Panc1 (cell line): Measurements from ENCODE around the gene CASTOR1.

ENCODE experiments used
- CTCF ChIP-seq: fragments of 450-650 bp; IDR thresholded peaks from 2 replicates; pipeline ENCODE4 v1.5.1; 2017; ENCODE audit warnings: mild to moderate bottlenecking
- REST ChIP-seq, 2 experiments: IDR thresholded peaks; 2 replicates each; pipeline ENCODE4 v1.6.1; 2011 to 2012; ENCODE audit warnings: low read depth in 2 of 2, control low read depth in 1 of 2, low read length in 1 of 2, mild to moderate bottlenecking in 1 of 2, moderate library complexity in 1 of 2; ENCODE audit not compliant: insufficient read depth in 1 of 2
- SIN3A ChIP-seq: IDR thresholded peaks from 2 replicates; pipeline ENCODE4 v1.6.1; 2012; ENCODE audit warnings: low read depth, mild to moderate bottlenecking, low read length, moderate library complexity, borderline replicate concordance; ENCODE audit not compliant: insufficient read depth
- TCF7L2 ChIP-seq: IDR thresholded peaks from 2 replicates; pipeline ENCODE4 v1.6.1; 2011; ENCODE audit warnings: mild to moderate bottlenecking, low read depth, low read length, inconsistent platforms

GRCh38 chr22:30307041-30307574, 17.8 kb upstream of the CASTOR1 start:
- no peak for TF ChIP-seq CTCF
- TF ChIP-seq REST (IDR thresholded peaks at IDR 0.05; ENCODE audit: insufficient read depth in 1 of 2, low read depth in 2 of 2, low read length in 1 of 2) = no peak
- no peak for TF ChIP-seq TCF7L2
- TF ChIP-seq SIN3A = no peak
